ENCODE results near the gene NSUN7. TPM values are rescaled to one million over a fixed set of nuclear protein-coding genes. Genes with fewer than 3 reads are reported as not detected.

The NSUN7 gene
- total RNA-seq, 4 donors from 2014 or later = 8.1 to 37.0 (median 17.3) TPM

DNA sequence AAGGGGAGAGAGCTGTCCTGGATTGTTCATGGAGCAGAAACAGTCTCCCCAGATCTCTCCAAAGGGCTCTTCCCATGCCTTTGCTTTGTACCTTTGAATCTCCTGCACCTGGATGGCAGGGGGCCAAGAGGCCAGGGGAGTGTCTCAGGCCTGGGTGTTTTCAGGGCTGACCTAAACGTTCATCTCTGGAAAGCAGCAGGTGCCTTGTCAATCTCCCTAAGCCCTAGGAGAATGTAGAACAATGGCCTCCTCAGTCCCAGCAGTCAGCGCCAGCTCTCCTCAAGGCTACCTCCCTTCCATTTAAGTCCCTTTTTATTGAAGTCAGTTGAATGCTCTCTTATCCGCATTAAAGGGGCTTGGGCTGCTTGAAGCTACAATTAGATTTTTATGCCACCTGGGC, 31.2 kb upstream of the NSUN7 start:
- 33 to 42% methylated on average over 1 to 3 of the region's 3 CpGs for WGBS, 2 donors (ENCODE audit: low coverage in 1 of 2)

DNA sequence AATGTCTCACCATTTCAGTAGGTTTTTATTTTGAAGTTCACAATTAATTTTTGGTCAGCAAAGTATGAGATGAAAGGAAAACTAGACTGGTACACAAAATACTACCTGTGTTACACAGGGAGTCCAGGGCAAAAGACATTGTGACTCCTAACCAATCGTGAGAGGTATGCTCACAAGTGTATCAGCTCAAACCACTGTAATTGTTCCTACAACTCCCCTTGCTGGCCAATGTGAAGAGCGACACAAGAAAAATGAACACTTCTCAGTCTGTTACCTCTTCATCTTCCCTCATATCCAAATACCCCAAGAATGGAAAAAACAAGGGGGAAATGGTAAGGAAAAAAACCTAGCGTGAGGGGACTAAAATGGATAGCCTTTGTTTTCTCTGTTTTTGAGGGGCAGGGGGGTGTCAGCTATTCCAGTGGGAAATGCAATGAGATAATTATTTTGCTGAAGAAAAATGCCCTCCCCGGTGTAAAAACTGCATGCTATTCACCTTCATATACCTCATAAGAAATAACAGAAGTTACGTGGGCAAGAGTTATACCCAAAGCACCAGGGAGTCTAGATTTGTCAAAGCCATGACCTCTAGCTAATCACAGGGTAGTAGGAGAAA, 30.6 kb upstream of the NSUN7 start:
- Histone ChIP-seq H3K27ac (peak overlapping the region; percentile 73 to 79 (median 75)), H3K4me3 (no peak overlapping the region), H3K4me1 (peaks cover 8 to 42% (median 27%) of the 10 kb centered on the region in 4 donors), H3K36me3 (no peaks in the 10 kb centered on the region), H3K9me3 (no peaks in the 10 kb centered on the region), H3K27me3 (no peaks in the 10 kb centered on the region)
- in situ Hi-C loops (cut with MboI; ENCODE audit: low pct_ligation_motif_present in 1 of 4, low pct_unique_long_range_greater_than_20kb in 1 of 4, low sequenced_read_pairs in 3 of 4) (loop anchor here in 2 of 4 donors (10.0 to 25.0 kb wide), 2 partner anchors 84 to 182 kb away; no protein-coding TSS in a partner anchor), intact Hi-C loops (cut with DNase I; ENCODE audit: low total_unique reads) (no loop called here)
- 40 to 44% methylated on average over 5 of the region's 5 CpGs for WGBS, 2 donors (ENCODE audit: low coverage in 1 of 2)
- TF ChIP-seq POLR2A (IDR thresholded peaks at IDR 0.05) = no peak
- TF ChIP-seq, protein P1, sequence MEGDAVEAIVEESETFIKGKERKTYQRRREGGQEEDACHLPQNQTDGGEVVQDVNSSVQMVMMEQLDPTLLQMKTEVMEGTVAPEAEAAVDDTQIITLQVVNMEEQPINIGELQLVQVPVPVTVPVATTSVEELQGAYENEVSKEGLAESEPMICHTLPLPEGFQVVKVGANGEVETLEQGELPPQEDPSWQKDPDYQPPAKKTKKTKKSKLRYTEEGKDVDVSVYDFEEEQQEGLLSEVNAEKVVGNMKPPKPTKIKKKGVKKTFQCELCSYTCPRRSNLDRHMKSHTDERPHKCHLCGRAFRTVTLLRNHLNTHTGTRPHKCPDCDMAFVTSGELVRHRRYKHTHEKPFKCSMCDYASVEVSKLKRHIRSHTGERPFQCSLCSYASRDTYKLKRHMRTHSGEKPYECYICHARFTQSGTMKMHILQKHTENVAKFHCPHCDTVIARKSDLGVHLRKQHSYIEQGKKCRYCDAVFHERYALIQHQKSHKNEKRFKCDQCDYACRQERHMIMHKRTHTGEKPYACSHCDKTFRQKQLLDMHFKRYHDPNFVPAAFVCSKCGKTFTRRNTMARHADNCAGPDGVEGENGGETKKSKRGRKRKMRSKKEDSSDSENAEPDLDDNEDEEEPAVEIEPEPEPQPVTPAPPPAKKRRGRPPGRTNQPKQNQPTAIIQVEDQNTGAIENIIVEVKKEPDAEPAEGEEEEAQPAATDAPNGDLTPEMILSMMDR (IDR thresholded peaks at IDR 0.05) = peak; percentile 29 to 72 (median 40)
- TF ChIP-seq EP300 (IDR thresholded peaks at IDR 0.05; ENCODE audit: low read depth) = no peak
- TF ChIP-seq POLR2AphosphoS5 (IDR thresholded peaks at IDR 0.05) = peak in 1 of 3 donors; percentile 25
- DNase-seq = no peak

More for the DNA sequence above, 31.2 kb upstream of the NSUN7 start:
- Histone ChIP-seq H3K27me3 (no peaks in the 10 kb centered on the region), H3K36me3 (no peaks in the 10 kb centered on the region), H3K27ac (peak overlapping the region; percentile 73 to 79 (median 75)), H3K9me3 (no peaks in the 10 kb centered on the region), H3K4me1 (peaks cover 8 to 41% (median 27%) of the 10 kb centered on the region in 4 donors), H3K4me3 (no peak overlapping the region)
- intact Hi-C loops (cut with DNase I; ENCODE audit: low total_unique reads) = no loop called here
- TF ChIP-seq EP300 (IDR thresholded peaks at IDR 0.05; ENCODE audit: low read depth) = no peak
- no peak for TF ChIP-seq POLR2AphosphoS5 (IDR thresholded peaks at IDR 0.05)
- no peak for TF ChIP-seq POLR2A (IDR thresholded peaks at IDR 0.05)
- TF ChIP-seq, protein P1 (IDR thresholded peaks at IDR 0.05) = no peak
- in situ Hi-C loops (cut with MboI; ENCODE audit: low pct_ligation_motif_present in 1 of 4, low pct_unique_long_range_greater_than_20kb in 1 of 4, low sequenced_read_pairs in 3 of 4) = loop anchor here in 2 of 4 donors (10.0 to 25.0 kb wide), 2 partner anchors 84 to 181 kb away; no protein-coding TSS in a partner anchor
- peak; percentile 82 for DNase-seq

DNA sequence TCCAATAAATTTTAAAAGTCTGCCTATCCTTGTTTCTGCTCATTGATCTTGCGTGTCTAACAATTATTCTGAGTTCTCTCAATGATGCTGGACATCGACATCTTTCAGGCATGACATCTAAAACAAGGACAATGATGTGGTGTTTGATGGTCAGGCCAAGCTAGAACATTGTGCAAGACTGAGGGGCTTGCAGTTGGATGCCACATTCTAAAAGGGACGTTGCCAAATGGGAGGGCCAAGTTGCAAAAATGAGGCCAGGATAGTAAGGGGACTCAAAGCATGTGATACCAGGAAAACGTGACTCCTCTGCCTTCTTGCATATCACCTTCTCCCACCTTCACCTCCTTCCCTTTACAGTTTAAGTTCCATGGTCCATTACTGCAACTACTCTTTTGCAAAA, 29.4 kb upstream of the NSUN7 start:
- no peaks in the 10 kb centered on the region for H3K36me3 ChIP-seq

DNA sequence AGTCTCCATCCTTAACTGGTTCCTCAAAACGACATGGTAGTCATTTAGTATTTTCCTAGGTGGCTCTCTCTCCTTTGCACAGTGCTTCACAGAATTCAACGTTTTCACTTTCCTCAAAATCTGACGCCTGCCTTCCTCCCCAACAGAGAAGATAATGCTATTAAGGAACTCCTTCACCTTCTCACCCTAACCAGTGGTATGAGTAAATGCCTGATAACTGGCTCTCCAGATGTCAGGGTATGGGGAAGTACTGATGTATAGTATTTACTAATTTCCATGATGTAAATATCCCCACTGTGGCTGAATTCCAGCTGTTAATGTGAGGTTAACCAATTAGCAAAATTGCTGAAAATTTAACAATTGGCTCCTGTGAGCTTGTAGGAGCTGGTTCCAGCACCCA, 28.8 kb upstream of the NSUN7 start:
- DNase-seq = no peak
- H3K4me1 ChIP-seq = peaks cover 8 to 42% (median 27%) of the 10 kb centered on the region in 4 donors
- TF ChIP-seq EP300 (IDR thresholded peaks at IDR 0.05; ENCODE audit: low read depth) = no peak
- no peak for TF ChIP-seq POLR2AphosphoS5 (IDR thresholded peaks at IDR 0.05)
- no peak for TF ChIP-seq POLR2A (IDR thresholded peaks at IDR 0.05)
- TF ChIP-seq, protein P1 (IDR thresholded peaks at IDR 0.05) = no peak
- no peaks in the 10 kb centered on the region for H3K27me3 ChIP-seq
- in situ Hi-C loops (cut with MboI; ENCODE audit: low pct_ligation_motif_present in 1 of 4, low pct_unique_long_range_greater_than_20kb in 1 of 4, low sequenced_read_pairs in 3 of 4) = loop anchor here in 1 of 4 donors (10.0 to 25.0 kb wide), 2 partner anchors 184 to 356 kb away; no protein-coding TSS in a partner anchor
- H3K4me3 ChIP-seq = no peak overlapping the region
- intact Hi-C loops (cut with DNase I; ENCODE audit: low total_unique reads) = no loop called here
- H3K27ac ChIP-seq = no peak overlapping the region
- 30 to 37% methylated on average over 3 of the region's 3 CpGs for WGBS, 2 donors (ENCODE audit: low coverage in 1 of 2)
- H3K36me3 ChIP-seq = no peaks in the 10 kb centered on the region
- H3K9me3 ChIP-seq = no peaks in the 10 kb centered on the region

More for the DNA sequence above, 29.4 kb upstream of the NSUN7 start:
- Histone ChIP-seq H3K27ac (no peak overlapping the region), H3K9me3 (no peaks in the 10 kb centered on the region), H3K27me3 (no peaks in the 10 kb centered on the region), H3K4me1 (peaks cover 8 to 42% (median 27%) of the 10 kb centered on the region in 4 donors), H3K4me3 (no peak overlapping the region)
- TF ChIP-seq, protein P1 (IDR thresholded peaks at IDR 0.05) = no peak
- no peak for TF ChIP-seq POLR2AphosphoS5 (IDR thresholded peaks at IDR 0.05)
- TF ChIP-seq EP300 (IDR thresholded peaks at IDR 0.05; ENCODE audit: low read depth) = no peak
- TF ChIP-seq POLR2A (IDR thresholded peaks at IDR 0.05) = no peak
- intact Hi-C loops (cut with DNase I; ENCODE audit: low total_unique reads) = no loop called here
- DNase-seq = no peak
- WGBS, 2 donors (ENCODE audit: low coverage in 1 of 2) = 80 to 100% methylated on average over 2 to 4 of the region's 4 CpGs
- in situ Hi-C loops (cut with MboI; ENCODE audit: low pct_ligation_motif_present in 1 of 4, low pct_unique_long_range_greater_than_20kb in 1 of 4, low sequenced_read_pairs in 3 of 4) = loop anchor here in 1 of 4 donors (10.0 to 25.0 kb wide), 2 partner anchors 183 to 356 kb away; no protein-coding TSS in a partner anchor

Measured in transverse colon (tissue), 4 donors.